Erythroblast (primary cell): ENCODE measurements around the gene LRRC4.

Source experiments
- DNase-seq, 2 experiments: peaks; one replicate each; lab custom pipeline; 2025; lab: John Stamatoyannopoulos, UW
- GATA1 ChIP-seq: IDR thresholded peaks from 2 replicates; pipeline ENCODE4 v1.6.1; 2011; ENCODE audit warnings: low read depth, mild to moderate bottlenecking, control low read depth, low read length, moderate library complexity
- POLR2A ChIP-seq: IDR thresholded peaks from 2 replicates; pipeline ENCODE4 v1.6.1; 2011; ENCODE audit warnings: mild to moderate bottlenecking, low read length

The LRRC4 gene

DNA sequence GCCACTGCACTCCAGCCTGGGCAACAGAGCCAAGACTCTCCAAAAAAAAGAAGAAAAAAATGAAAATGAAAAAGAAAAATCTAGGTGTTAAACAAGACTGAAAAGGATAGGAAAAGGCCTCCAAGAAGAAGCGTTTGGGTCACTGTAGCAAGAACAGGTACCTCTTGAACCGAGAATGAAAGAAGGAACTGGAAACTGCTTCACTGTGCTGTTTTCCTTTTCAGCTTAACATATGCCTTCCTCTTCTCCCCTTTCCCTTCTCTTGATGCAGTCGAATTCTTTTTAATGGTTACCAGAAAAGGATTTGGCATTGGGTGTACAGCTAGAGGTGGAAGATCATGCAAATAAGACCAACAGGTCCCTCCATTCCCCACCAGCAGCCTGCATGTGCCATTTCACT, 28.1 kb downstream of the LRRC4 start:
- no peak for DNase-seq
- TF ChIP-seq POLR2A (no peak), GATA1 (no peak)

- no peak for DNase-seq
- no peak for TF ChIP-seq GATA1
- no peak for TF ChIP-seq POLR2A
Measured at GRCh38 chr7:128000854-128001265, 30.4 kb downstream of the LRRC4 start.

GRCh38 chr7:128000048-128000447, 31.2 kb downstream of the LRRC4 start:
- no peak for DNase-seq
- TF ChIP-seq POLR2A: no peak
- no peak for TF ChIP-seq GATA1

GRCh38 chr7:127998671-127999070, 32.6 kb downstream of the LRRC4 start:
- no peak for DNase-seq
- TF ChIP-seq GATA1 (no peak), POLR2A (no peak)

DNA sequence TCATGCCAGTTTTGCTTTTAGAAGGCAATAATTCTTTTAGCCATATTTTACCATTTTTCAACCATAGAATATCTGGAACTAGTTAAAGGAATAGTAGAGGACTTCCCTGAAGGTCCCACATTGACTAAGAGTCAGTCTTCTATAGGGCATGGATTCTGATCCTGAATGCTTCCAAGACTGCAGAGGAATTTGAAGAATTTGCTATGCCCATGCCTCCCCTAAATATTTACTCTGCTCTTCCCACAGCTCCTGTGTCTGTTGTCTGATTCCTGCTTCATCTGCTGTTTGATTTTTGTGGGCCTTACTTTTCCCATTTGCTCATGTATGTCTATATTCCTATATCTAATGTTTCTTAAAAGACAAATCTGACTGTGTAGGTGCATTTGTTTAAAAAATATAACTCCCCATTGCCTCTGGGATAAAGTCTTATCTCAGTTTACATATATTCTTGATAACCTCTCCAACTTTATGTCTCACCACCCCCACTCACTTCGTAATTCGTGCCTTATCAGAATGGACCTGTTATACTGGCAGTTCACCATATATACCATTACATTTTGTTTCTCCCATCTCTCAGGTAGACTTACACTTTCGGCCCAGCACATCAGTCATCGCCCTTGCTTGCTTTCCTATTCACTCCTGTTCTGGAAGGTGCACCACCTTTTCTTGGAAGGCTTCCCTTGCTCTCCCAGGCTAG, 33.9 kb downstream of the LRRC4 start:
- peak in 1 of 2 experiments; percentile 42 for DNase-seq
- TF ChIP-seq POLR2A (no peak), GATA1 (no peak)

GRCh38 chr7:127996253-127997071, 34.8 kb downstream of the LRRC4 start:
- peak; percentile 20 to 32 for DNase-seq
- no peak for TF ChIP-seq POLR2A
- TF ChIP-seq GATA1: no peak

DNA sequence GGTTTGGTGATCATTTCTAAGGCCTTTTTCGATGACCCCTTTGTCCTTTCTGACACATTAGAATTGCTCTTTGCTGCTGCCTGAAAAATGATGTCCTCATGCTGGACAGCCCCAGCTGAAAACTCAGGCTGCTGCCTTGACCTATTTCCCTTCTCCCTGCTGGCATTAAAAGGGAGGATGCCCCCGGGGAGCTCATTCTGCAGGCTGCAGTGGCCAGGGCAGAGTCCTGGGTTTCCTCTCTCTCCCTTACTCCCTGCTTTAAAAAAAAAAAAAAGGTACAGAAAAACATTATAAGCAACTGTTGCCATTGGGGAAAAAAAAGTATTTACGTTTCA, 35.4 kb downstream of the LRRC4 start:
- no peak for DNase-seq
- TF ChIP-seq GATA1 (no peak), POLR2A (no peak)

- no peak for TF ChIP-seq POLR2A
- TF ChIP-seq GATA1: no peak
- DNase-seq: peak in 1 of 2 experiments; percentile 60
Measured at GRCh38 chr7:127995156-127995880, 35.9 kb downstream of the LRRC4 start.

DNA sequence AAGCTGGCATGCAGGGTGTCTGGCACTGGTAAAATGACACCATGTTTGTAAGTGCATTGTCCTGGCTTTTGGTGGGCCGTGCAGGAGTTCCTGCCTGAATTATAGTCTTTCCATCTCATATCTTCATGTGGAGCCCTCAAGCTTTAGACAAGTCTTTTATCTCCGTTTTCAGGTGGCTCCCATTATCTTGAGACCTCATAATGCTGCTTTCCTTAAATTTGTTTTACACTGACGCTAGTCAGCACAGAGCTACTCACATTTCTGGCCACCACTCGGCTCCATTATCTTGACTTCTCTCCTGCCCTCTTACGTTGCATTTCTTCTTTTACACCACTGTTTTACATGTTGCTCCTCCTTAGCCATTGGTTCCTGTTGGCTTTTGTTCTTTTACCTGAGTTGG, 37.2 kb downstream of the LRRC4 start:
- TF ChIP-seq POLR2A: no peak
- TF ChIP-seq GATA1: no peak
- peak in 1 of 2 experiments; percentile 44 for DNase-seq

- no peak for DNase-seq
- TF ChIP-seq GATA1: no peak
- TF ChIP-seq POLR2A: no peak
Measured at GRCh38 chr7:127993317-127993716, 37.9 kb downstream of the LRRC4 start.

DNA sequence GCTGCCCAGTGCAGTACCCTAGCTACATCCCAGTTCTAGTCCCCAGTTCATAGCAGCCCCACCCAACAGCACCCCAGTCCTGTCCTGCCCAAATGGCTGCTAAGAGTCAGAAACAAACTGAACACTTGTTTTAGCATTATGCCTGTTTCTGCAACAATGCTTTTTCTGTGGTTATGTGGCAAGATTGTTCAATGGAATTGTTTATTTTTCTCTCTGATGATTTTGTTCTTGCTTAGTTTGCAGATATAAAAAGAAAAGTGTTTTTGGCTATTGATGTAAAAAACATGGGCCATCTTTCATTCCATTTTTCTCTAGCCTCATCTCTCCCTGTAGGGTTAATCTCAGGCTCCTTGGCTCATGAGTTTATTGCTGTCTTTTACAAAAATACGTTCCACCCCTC, 42.5 kb downstream of the LRRC4 start:
- TF ChIP-seq POLR2A (no peak), GATA1 (no peak)
- DNase-seq: no peak

- peak; percentile 27 for TF ChIP-seq GATA1
- peak; percentile 33 for TF ChIP-seq POLR2A
- peak; percentile 83 to 95 for DNase-seq
Measured at GRCh38 chr7:127986581-127987521, 44.4 kb downstream of the LRRC4 start.
